Immature natural killer cell (primary cell): Measurements from ENCODE around the gene DPP9. TPM values are rescaled to one million over a fixed set of nuclear protein-coding genes. Genes with fewer than 3 reads are reported as not detected.

Experiments
- DNase-seq, 3 donors: peaks; one replicate each; pipeline ENCODE4 v3.0.0; 2022; ENCODE audit warnings: mixed read lengths in 1 of 3
- H3K27ac Mint-ChIP-seq, 6 donors: one replicate each; pipeline ENCODE4 v1.8.0; 2020; ENCODE audit warnings: mixed read lengths in 6 of 6, mild to moderate bottlenecking in 5 of 6, inconsistent platforms in 4 of 6, moderate library complexity in 3 of 6
- H3K27me3 Mint-ChIP-seq, 3 donors: one replicate each; pipeline ENCODE4 v1.8.0; 2020 to 2021; ENCODE audit warnings: low read depth in 3 of 3, mild to moderate bottlenecking in 3 of 3, mixed read lengths in 3 of 3, moderate library complexity in 3 of 3, inconsistent platforms in 1 of 3
- H3K36me3 Mint-ChIP-seq, 3 donors: one replicate each; pipeline ENCODE4 v1.8.0; 2020; ENCODE audit warnings: mixed read lengths in 3 of 3, inconsistent platforms in 2 of 3, mild to moderate bottlenecking in 2 of 3
- H3K4me1 Mint-ChIP-seq, 2 donors: one replicate each; pipeline ENCODE4 v1.8.0; 2020; ENCODE audit warnings: inconsistent platforms in 2 of 2, mild to moderate bottlenecking in 2 of 2, mixed read lengths in 2 of 2, moderate library complexity in 1 of 2
- H3K4me3 Mint-ChIP-seq, 5 donors: one replicate each; pipeline ENCODE4 v1.8.0; 2020; ENCODE audit warnings: mild to moderate bottlenecking in 5 of 5, mixed read lengths in 5 of 5, inconsistent platforms in 3 of 5, moderate library complexity in 3 of 5
- H3K9me3 Mint-ChIP-seq, 6 donors: one replicate each; pipeline ENCODE4 v1.8.0; 2020; ENCODE audit warnings: mild to moderate bottlenecking in 6 of 6, mixed read lengths in 6 of 6, inconsistent platforms in 4 of 6, moderate library complexity in 3 of 6
- polyA plus RNA-seq, 3 donors: library from polyadenylated mRNA; unstranded; fragments of 300-500 nt; fragmentation: Illumina TruSeq; gene quantifications; one replicate each; pipeline ENCODE4 v1.2.3, GENCODE V29; 2021

DPP9 gene
- polyA plus RNA-seq, 3 donors from 2014 or later = 17.8 to 81.6 (median 25.0) TPM

GRCh38 chr19:4662020-4662695, 61.5 kb downstream of the DPP9 start:
- Mint-ChIP-seq H3K4me3 (no peak overlapping the region), H3K4me1 (peaks cover 18 to 27% of the 10 kb centered on the region in 2 donors), H3K9me3 (no peaks in the 10 kb centered on the region), H3K27ac (peak overlapping the region in 2 of 6 donors; percentile 59 to 64), H3K27me3 (peaks cover 0 to 2% (median 1%) of the 10 kb centered on the region in 3 donors), H3K36me3 (peaks cover 4 to 12% (median 7%) of the 10 kb centered on the region in 3 donors)
- no peak for DNase-seq

DNA sequence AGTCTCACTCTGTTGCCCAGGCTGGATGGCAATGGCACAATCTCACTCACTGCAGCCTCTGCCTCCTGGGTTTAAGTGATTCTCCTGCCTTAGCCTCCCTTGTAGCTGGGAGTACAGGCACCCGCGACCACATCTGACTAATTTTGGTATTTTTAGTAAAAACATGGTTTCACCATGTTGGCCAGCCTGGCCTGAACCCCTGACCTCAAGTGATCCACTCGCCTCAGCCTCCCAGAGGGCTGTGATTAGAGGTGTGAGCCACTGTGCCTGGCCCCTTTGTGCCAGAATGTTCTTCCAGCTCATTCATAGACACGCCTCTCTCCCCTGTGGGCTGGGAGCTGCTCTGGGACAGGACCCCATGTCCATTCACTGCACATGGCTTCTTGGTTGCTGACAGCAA, 62.6 kb downstream of the DPP9 start:
- no peaks in the 10 kb centered on the region for H3K9me3 Mint-ChIP-seq
- H3K27me3 Mint-ChIP-seq = peaks cover 0 to 5% (median 1%) of the 10 kb centered on the region in 3 donors
- peaks cover 4 to 12% (median 7%) of the 10 kb centered on the region in 3 donors for H3K36me3 Mint-ChIP-seq
- no peak for DNase-seq
- H3K4me3 Mint-ChIP-seq = no peak overlapping the region
- peaks cover 22 to 33% of the 10 kb centered on the region in 2 donors for H3K4me1 Mint-ChIP-seq
- H3K27ac Mint-ChIP-seq = peak overlapping the region in 2 of 6 donors; percentile 4 to 49

DNA sequence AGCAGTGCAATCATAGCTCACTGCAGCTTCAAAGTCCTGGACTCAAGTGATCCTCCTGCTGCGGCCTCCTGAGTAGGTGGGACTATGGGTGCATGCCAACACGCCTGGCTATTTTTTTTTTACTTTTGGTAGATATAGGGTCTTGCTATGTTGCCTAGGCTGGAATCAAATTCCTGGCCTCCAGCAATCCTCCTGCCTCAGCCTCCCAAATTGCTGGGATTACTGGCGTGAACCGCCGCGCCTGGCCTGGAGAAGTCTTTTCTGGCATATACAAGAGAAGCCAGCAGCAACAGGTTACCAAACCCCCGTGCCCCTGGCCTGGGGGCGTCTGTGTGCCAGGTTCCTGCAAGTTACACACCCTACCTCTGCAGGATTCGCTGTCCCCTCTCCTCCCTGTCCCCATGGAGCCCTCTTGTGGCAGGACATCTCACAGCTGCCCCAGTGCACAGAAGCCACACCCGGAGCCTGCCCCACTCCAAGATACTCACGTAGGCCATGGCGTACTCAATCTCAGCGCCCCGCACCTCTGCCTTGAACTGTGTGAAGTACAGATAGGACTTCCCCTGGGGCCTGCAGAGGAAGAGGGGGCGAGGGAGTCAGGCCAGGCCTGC, 63.4 kb downstream of the DPP9 start:
- peak overlapping the region in 1 of 6 donors; percentile 31 for H3K27ac Mint-ChIP-seq
- no peak for DNase-seq

DNA sequence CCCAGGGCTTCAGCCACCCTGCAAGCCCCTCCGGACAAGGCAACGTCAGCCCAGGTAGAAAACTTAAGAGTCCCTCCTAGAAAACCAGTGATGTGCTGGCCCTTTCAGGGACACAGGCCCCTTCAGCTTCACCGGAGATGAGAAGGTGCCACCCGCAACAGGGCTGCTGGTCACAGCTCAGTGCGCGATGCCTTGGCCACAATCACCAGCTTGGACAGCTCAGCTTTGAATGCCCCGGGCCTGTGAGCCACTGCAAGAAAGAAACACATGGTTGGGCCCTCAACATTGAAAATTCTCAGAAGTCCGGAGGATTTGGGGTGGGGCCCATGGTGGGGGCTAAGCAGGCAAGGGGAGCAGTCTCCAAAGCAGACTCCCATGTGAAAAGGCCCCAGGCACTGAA, 65.8 kb downstream of the DPP9 start:
- Mint-ChIP-seq H3K4me3 (peak overlapping the region in 4 of 5 donors; percentile 17 to 52 (median 28)), H3K36me3 (peaks cover 7 to 22% (median 11%) of the 10 kb centered on the region in 3 donors), H3K9me3 (no peaks in the 10 kb centered on the region), H3K4me1 (peaks cover 25 to 43% of the 10 kb centered on the region in 2 donors), H3K27ac (peak overlapping the region; percentile 72 to 89 (median 84)), H3K27me3 (peaks cover 0 to 5% (median 2%) of the 10 kb centered on the region in 3 donors)
- peak in 2 of 3 donors; percentile 23 to 24 for DNase-seq

More for the DNA sequence above, 63.4 kb downstream of the DPP9 start:
- Mint-ChIP-seq H3K4me3 (no peak overlapping the region), H3K36me3 (peaks cover 4 to 13% (median 7%) of the 10 kb centered on the region in 3 donors), H3K4me1 (peaks cover 22 to 34% of the 10 kb centered on the region in 2 donors), H3K9me3 (no peaks in the 10 kb centered on the region), H3K27me3 (peaks cover 0 to 5% (median under 1%) of the 10 kb centered on the region in 3 donors)

GRCh38 chr19:4657262-4657661, 66.4 kb downstream of the DPP9 start:
- no peaks in the 10 kb centered on the region for H3K9me3 Mint-ChIP-seq
- DNase-seq = peak; percentile 27 to 46 (median 41)
- H3K4me1 Mint-ChIP-seq = peaks cover 24 to 43% of the 10 kb centered on the region in 2 donors
- peaks cover 0 to 6% (median 2%) of the 10 kb centered on the region in 3 donors for H3K27me3 Mint-ChIP-seq
- peaks cover 7 to 22% (median 11%) of the 10 kb centered on the region in 3 donors for H3K36me3 Mint-ChIP-seq
- peak overlapping the region in 4 of 5 donors; percentile 24 to 60 (median 40) for H3K4me3 Mint-ChIP-seq
- H3K27ac Mint-ChIP-seq = peak overlapping the region in 5 of 6 donors; percentile 66 to 89 (median 84)

GRCh38 chr19:4656102-4656501, 67.5 kb downstream of the DPP9 start:
- Mint-ChIP-seq H3K27me3 (peaks cover 0 to 6% (median 2%) of the 10 kb centered on the region in 3 donors), H3K4me1 (peaks cover 26 to 43% of the 10 kb centered on the region in 2 donors), H3K27ac (no peak overlapping the region), H3K9me3 (no peaks in the 10 kb centered on the region), H3K36me3 (peaks cover 7 to 22% (median 11%) of the 10 kb centered on the region in 3 donors), H3K4me3 (no peak overlapping the region)
- DNase-seq = no peak

GRCh38 chr19:4654437-4655361, 68.9 kb downstream of the DPP9 start:
- peaks cover 4 to 20% (median 9%) of the 10 kb centered on the region in 3 donors for H3K36me3 Mint-ChIP-seq
- H3K4me3 Mint-ChIP-seq = no peak overlapping the region
- H3K27ac Mint-ChIP-seq = peak overlapping the region in 2 of 6 donors; percentile 36 to 53
- peaks cover 0 to 6% (median 2%) of the 10 kb centered on the region in 3 donors for H3K27me3 Mint-ChIP-seq
- H3K9me3 Mint-ChIP-seq = no peaks in the 10 kb centered on the region
- DNase-seq = no peak
- H3K4me1 Mint-ChIP-seq = peaks cover 26 to 39% of the 10 kb centered on the region in 2 donors

DNA sequence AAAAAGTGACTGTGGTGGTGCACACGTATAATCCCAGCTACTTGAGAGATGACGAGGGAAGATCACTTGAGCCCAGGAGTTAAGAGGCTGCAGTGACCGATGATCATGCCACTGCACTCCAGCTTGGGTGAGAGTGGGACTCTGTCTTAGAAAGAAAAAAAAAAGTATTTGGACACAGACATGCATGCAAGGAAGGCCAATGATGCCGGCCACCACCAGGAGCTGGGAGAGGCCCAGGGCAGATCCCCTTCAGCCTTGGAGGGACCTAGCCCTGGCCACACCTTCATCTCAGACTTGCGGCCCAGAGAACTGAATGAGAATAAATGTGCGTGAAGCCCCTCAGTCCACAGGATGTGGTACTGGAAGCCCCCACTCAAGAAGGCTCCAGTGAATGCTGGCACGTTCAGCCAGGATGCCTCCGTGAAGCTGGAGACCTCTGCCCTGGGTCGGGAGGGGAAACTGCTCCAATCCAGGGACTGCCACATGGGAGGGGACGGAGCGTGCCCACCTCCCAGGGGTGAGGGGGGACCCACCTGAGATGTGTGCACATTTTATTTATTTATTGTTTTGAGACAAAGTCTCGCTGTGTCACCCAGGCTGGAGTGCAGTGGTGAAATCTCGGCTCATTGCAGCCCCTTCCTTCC, 69.7 kb downstream of the DPP9 start:
- Mint-ChIP-seq H3K27ac (peak overlapping the region in 1 of 6 donors; percentile 65), H3K36me3 (peaks cover 3 to 14% (median 7%) of the 10 kb centered on the region in 3 donors), H3K9me3 (no peaks in the 10 kb centered on the region), H3K27me3 (peaks cover 0 to 6% (median 2%) of the 10 kb centered on the region in 3 donors), H3K4me3 (no peak overlapping the region), H3K4me1 (peaks cover 25 to 38% of the 10 kb centered on the region in 2 donors)
- DNase-seq = no peak

- peaks cover 0 to 3% (median 2%) of the 10 kb centered on the region in 3 donors for H3K27me3 Mint-ChIP-seq
- H3K9me3 Mint-ChIP-seq = no peaks in the 10 kb centered on the region
- H3K4me1 Mint-ChIP-seq = peaks cover 10 to 20% of the 10 kb centered on the region in 2 donors
- DNase-seq = peak; percentile 30 to 41 (median 38)
- no peak overlapping the region for H3K4me3 Mint-ChIP-seq
- H3K27ac Mint-ChIP-seq = no peak overlapping the region
- peaks cover 0 to 10% (median 7%) of the 10 kb centered on the region in 3 donors for H3K36me3 Mint-ChIP-seq
These were observed 71.6 kb downstream of the DPP9 start for GRCh38 chr19:4652075-4652474.

- Mint-ChIP-seq H3K27me3 (peaks cover 0 to 1% (median under 1%) of the 10 kb centered on the region in 3 donors), H3K4me1 (peaks cover 5 to 13% of the 10 kb centered on the region in 2 donors), H3K4me3 (no peak overlapping the region), H3K9me3 (no peaks in the 10 kb centered on the region), H3K27ac (peak overlapping the region in 1 of 6 donors; percentile 17), H3K36me3 (peaks cover 0 to 11% (median 8%) of the 10 kb centered on the region in 3 donors)
- no peak for DNase-seq
These were observed 73.5 kb downstream of the DPP9 start for GRCh38 chr19:4650159-4650558.

GRCh38 chr19:4649392-4650047, 74.1 kb downstream of the DPP9 start:
- H3K36me3 Mint-ChIP-seq = peaks cover 0 to 6% (median 1%) of the 10 kb centered on the region in 3 donors
- no peaks in the 10 kb centered on the region for H3K9me3 Mint-ChIP-seq
- peaks cover 0 to 1% (median 0%) of the 10 kb centered on the region in 3 donors for H3K27me3 Mint-ChIP-seq
- no peak overlapping the region for H3K4me3 Mint-ChIP-seq
- H3K27ac Mint-ChIP-seq = peak overlapping the region in 1 of 6 donors; percentile 9
- no peak for DNase-seq
- peaks cover 2 to 6% of the 10 kb centered on the region in 2 donors for H3K4me1 Mint-ChIP-seq
